Left lung (tissue), 10 donors: Measurements from ENCODE around the gene MAP2K3. TPM values are rescaled to one million over a fixed set of nuclear protein-coding genes. Genes with fewer than 3 reads are reported as not detected.
A peak's percentile ranks its signal among the peaks of the same experiment; 100 is the strongest.

Experiments
- ATAC-seq: fragments of 200-7000 bp; cut with Tn5 transposase; one replicate; pipeline ENCODE4 v1.9.1; 2020; ENCODE audit warnings: moderate library complexity
- DNase-seq, 4 donors: peaks; one replicate each; pipeline ENCODE4 v3.0.0-alpha.2; 2013 to 2020
- H3K27ac ChIP-seq, 2 donors: fragments of 200-600 bp; sonication (generic) in 1 of 2; one replicate each; pipeline versions ENCODE4 v1.5.0 to v1.8.0; 2020 to 2021
- H3K27me3 ChIP-seq, 2 donors: fragments of 200-600 bp; sonication (generic) in 1 of 2; one replicate each; pipeline versions ENCODE4 v1.5.0 to v1.8.0; 2020 to 2021
- H3K36me3 ChIP-seq, 2 donors: fragments of 200-600 bp; sonication (generic) in 1 of 2; one replicate each; pipeline versions ENCODE4 v1.5.0 to v1.8.0; 2020 to 2021
- H3K4me1 ChIP-seq, 2 donors: fragments of 200-600 bp; one replicate each; pipeline ENCODE4 v1.8.0; 2021
- H3K4me3 ChIP-seq, 2 donors: fragments of 200-600 bp; sonication (generic) in 1 of 2; one replicate each; pipeline versions ENCODE4 v1.5.0 to v1.8.0; 2020 to 2021; ENCODE audit warnings: mild to moderate bottlenecking in 1 of 2
- H3K9me3 ChIP-seq, 2 donors: fragments of 200-600 bp; sonication (generic) in 1 of 2; one replicate each; pipeline versions ENCODE4 v1.5.0 to v1.8.0; 2020 to 2021
- intact Hi-C, 2 donors: fragments of 100-400 bp; cut with DNase I; formaldehyde crosslinking; loops; one replicate each; pipeline versions ENCODE4 v1.11.2 to v1.14.2; 2022
- polyA plus RNA-seq, 6 donors: library from polyadenylated mRNA; unstranded; fragments of 120-200 nt; gene quantifications; one replicate each; pipeline ENCODE4 v1.2.1, GENCODE V29; 2013; ENCODE audit not compliant: insufficient read length in 6 of 6
- total RNA-seq, 2 donors: library from RNA; stranded (reverse); fragmentation: NEBNext Ultra II Directional; extraction: Animal tissue kit (Norgen Biotek cat#: 25700); gene quantifications; one replicate each; pipeline ENCODE4 v1.2.1, GENCODE V29; 2021
- TF ChIP-seq, protein P1 (sequence below), 2 donors: fragments of 200-600 bp; sonication (generic) in 1 of 2; IDR thresholded peaks; one replicate each; pipeline versions ENCODE4 v1.5.0 to v1.8.0; 2021; ENCODE audit warnings: antibody characterized with exemption in 2 of 2
- donor health status: DM: no; HTN: yes; CAD: no.
- donor health status: DM: no; HTN: no; CAD: no.

MAP2K3 gene
- total and polyA plus RNA-seq, 8 donors = 23.3 to 101 (median 28.5) TPM

- no peaks in the 10 kb centered on the region for H3K27me3 ChIP-seq
- intact Hi-C loops = no loop called here
- H3K36me3 ChIP-seq = no peaks in the 10 kb centered on the region
- TF ChIP-seq, protein P1, sequence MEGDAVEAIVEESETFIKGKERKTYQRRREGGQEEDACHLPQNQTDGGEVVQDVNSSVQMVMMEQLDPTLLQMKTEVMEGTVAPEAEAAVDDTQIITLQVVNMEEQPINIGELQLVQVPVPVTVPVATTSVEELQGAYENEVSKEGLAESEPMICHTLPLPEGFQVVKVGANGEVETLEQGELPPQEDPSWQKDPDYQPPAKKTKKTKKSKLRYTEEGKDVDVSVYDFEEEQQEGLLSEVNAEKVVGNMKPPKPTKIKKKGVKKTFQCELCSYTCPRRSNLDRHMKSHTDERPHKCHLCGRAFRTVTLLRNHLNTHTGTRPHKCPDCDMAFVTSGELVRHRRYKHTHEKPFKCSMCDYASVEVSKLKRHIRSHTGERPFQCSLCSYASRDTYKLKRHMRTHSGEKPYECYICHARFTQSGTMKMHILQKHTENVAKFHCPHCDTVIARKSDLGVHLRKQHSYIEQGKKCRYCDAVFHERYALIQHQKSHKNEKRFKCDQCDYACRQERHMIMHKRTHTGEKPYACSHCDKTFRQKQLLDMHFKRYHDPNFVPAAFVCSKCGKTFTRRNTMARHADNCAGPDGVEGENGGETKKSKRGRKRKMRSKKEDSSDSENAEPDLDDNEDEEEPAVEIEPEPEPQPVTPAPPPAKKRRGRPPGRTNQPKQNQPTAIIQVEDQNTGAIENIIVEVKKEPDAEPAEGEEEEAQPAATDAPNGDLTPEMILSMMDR (IDR thresholded peaks at IDR 0.05) = no peak
- DNase-seq (peak in 1 of 4 donors; percentile 32), ATAC-seq (peak; percentile 28)
- no peaks in the 10 kb centered on the region for H3K9me3 ChIP-seq
- H3K4me3 ChIP-seq = no peak overlapping the region
- peaks cover 0 to 5% of the 10 kb centered on the region in 2 donors for H3K4me1 ChIP-seq
- no peak overlapping the region for H3K27ac ChIP-seq
Measured at GRCh38 chr17:21357696-21358656, 73.5 kb downstream of the MAP2K3 start.

GRCh38 chr17:21358682-21359482, 74.4 kb downstream of the MAP2K3 start:
- peaks cover 0 to 5% of the 10 kb centered on the region in 2 donors for H3K4me1 ChIP-seq
- TF ChIP-seq, protein P1 (IDR thresholded peaks at IDR 0.05) = no peak

GRCh38 chr17:21359483-21359840, 75.0 kb downstream of the MAP2K3 start:
- TF ChIP-seq, protein P1 (IDR thresholded peaks at IDR 0.05) = no peak
- Histone ChIP-seq H3K36me3 (no peaks in the 10 kb centered on the region), H3K27me3 (no peaks in the 10 kb centered on the region), H3K4me3 (no peak overlapping the region), H3K9me3 (no peaks in the 10 kb centered on the region), H3K27ac (no peak overlapping the region), H3K4me1 (peaks cover 0 to 5% of the 10 kb centered on the region in 2 donors)
- ATAC-seq (no peak), DNase-seq (peak in 1 of 4 donors; percentile 64)
- intact Hi-C loops = no loop called here

More at GRCh38 chr17:21358682-21359482, 74.4 kb downstream of the MAP2K3 start:
- ATAC-seq = peak; percentile 89
- intact Hi-C loops = no loop called here
- peak in 1 of 4 donors; percentile 46 for DNase-seq
- no peaks in the 10 kb centered on the region for H3K36me3 ChIP-seq
- no peaks in the 10 kb centered on the region for H3K9me3 ChIP-seq
- H3K27ac ChIP-seq = no peak overlapping the region
- H3K4me3 ChIP-seq = no peak overlapping the region
- no peaks in the 10 kb centered on the region for H3K27me3 ChIP-seq

DNA sequence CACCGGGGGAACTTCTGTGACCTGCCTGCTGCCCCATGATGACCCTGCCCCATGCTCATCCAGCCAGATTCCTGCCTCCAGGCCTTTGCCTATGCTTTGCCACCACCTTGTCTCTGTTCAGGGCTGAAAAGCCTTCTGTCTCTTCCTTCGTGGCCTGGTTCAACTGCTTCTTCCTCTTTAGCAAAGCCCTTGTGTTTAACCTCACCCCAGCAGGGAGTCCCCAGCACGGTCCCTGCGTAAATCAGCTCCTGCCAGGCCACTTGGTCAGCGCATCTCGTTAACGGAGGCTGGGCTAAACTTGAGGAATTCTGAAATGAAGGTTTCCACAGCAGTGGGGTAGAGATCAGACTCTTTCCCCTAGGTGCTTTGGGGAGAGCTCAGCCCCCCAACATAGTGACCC, 75.5 kb downstream of the MAP2K3 start:
- intact Hi-C loops = no loop called here
- DNase-seq (peak in 1 of 4 donors; percentile 32), ATAC-seq (no peak)
- Histone ChIP-seq H3K9me3 (no peaks in the 10 kb centered on the region), H3K27ac (no peak overlapping the region), H3K4me3 (no peak overlapping the region), H3K4me1 (peaks cover 0 to 5% of the 10 kb centered on the region in 2 donors), H3K27me3 (no peaks in the 10 kb centered on the region), H3K36me3 (no peaks in the 10 kb centered on the region)
- TF ChIP-seq, protein P1 (IDR thresholded peaks at IDR 0.05) = no peak
